ENCODE measurements around the gene TMEM231. TPM values are rescaled to one million over a fixed set of nuclear protein-coding genes. Genes with fewer than 3 reads are reported as not detected.
"Not testable (repeated sequence)": the region's sequence is repeated elsewhere in the genome, so short reads cannot be mapped to it uniquely, and the experiment has no call there.

The TMEM231 gene
- total RNA-seq, 1 donor, result 2.5 TPM

GRCh38 chr16:75550211-75550662, 5.8 kb downstream of the TMEM231 start:
- no peak overlapping the region for H3K4me3 ChIP-seq (ENCODE audit: low read length)
- no peaks in the 10 kb centered on the region for H3K27me3 ChIP-seq (ENCODE audit: insufficient read depth, low read length)
- H3K9me3 ChIP-seq (ENCODE audit: low read depth, low read length), result no peaks in the 10 kb centered on the region
- peaks cover 12% of the 10 kb centered on the region for H3K4me1 ChIP-seq (ENCODE audit: insufficient read depth, low read length)

- not testable (repeated sequence) for H3K4me3 ChIP-seq (ENCODE audit: low read length); H3K9me3 ChIP-seq (ENCODE audit: low read depth, low read length); H3K4me1 ChIP-seq (ENCODE audit: insufficient read depth, low read length); H3K27me3 ChIP-seq (ENCODE audit: insufficient read depth, low read length)
These were observed 7.6 kb downstream of the TMEM231 start for GRCh38 chr16:75548456-75548855.

GRCh38 chr16:75546293-75546692, 9.8 kb downstream of the TMEM231 start:
- Histone ChIP-seq H3K4me3 (ENCODE audit: low read length) (no peak overlapping the region), H3K27me3 (ENCODE audit: insufficient read depth, low read length) (no peaks in the 10 kb centered on the region), H3K4me1 (ENCODE audit: insufficient read depth, low read length) (peaks cover 9% of the 10 kb centered on the region), H3K9me3 (ENCODE audit: low read depth, low read length) (no peaks in the 10 kb centered on the region)

DNA sequence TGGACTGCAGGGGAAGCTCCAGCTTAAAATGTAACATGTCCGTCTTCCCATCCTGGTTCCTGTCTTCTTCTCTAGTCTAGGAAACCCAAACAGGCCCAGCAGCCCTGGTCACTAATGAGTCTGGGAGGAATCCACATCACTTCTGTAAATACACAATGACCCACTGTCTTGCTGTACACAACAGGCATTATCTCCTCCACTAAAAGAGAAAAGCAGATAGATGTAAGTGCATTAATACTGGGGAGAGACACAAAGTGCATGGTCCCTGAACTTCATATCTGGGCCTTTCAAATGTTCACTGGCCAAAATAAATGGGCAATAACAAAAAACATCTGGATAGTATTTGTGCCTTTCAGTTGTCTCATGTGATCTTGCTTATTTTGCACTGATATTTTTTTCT, 10.2 kb downstream of the TMEM231 start:
- H3K4me1 ChIP-seq (ENCODE audit: insufficient read depth, low read length); H3K4me3 ChIP-seq (ENCODE audit: low read length); H3K27me3 ChIP-seq (ENCODE audit: insufficient read depth, low read length); H3K9me3 ChIP-seq (ENCODE audit: low read depth, low read length): not testable (repeated sequence)

GRCh38 chr16:75542462-75542861, 13.6 kb downstream of the TMEM231 start:
- not testable (repeated sequence) for H3K27me3 ChIP-seq (ENCODE audit: insufficient read depth, low read length); H3K4me3 ChIP-seq (ENCODE audit: low read length); H3K4me1 ChIP-seq (ENCODE audit: insufficient read depth, low read length); H3K9me3 ChIP-seq (ENCODE audit: low read depth, low read length)

DNA sequence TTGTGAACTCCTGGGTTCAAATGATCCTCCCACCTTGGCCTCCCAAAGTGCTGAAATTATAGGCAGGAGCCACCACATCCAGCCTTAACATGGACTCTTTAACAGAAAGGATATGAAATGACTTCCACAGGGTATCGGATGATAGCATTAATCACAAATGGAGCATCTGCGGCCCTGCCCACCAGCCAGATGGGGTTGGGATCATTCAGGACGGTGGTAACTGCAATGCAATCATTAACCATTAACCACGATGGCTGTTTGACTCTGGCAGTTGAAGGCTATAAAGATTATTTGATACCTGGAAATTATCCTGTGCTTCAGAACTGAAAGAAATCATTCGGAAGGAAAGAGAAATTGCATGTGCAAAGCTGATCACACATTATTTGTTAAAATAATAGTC, 14.8 kb downstream of the TMEM231 start:
- Histone ChIP-seq H3K9me3 (ENCODE audit: low read depth, low read length) (no peaks in the 10 kb centered on the region), H3K4me1 (ENCODE audit: insufficient read depth, low read length) (no peaks in the 10 kb centered on the region), H3K27me3 (ENCODE audit: insufficient read depth, low read length) (no peaks in the 10 kb centered on the region), H3K4me3 (ENCODE audit: low read length) (no peak overlapping the region)

DNA sequence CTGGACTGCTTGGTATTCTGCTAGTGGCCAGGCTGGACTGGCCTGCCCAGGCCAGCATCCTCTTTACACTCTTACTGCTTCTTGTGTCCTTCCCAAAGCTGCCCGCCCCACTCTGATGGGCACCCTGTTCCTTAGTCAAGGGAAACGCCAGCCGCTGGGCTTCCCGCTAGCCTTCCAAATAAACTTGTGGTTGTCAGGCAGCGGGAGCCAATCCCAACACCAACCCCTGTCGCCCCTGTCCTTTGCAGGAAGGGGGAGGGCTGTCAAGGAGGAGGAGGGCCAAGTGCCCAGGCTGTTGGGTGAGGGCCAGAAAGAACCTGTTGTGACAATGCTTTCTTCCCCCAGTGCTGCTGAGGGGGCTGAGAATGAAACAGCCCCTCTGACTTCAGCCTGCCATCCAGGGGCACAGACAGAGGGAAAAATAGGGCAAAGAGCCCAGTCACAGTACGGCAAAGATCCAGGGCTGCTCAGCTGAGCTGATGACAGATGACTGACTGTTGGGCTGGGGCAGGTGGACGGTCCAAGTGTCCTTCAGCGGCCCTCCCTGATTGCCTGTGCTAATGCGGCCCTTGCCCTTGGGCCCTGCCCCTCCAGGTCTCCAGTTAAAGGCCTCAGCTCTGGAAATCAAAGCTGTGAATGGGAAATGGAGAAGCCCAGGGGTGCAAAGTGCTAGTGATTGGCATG, 17.0 kb downstream of the TMEM231 start:
- H3K27me3 ChIP-seq (ENCODE audit: insufficient read depth, low read length); H3K4me3 ChIP-seq (ENCODE audit: low read length); H3K4me1 ChIP-seq (ENCODE audit: insufficient read depth, low read length); H3K9me3 ChIP-seq (ENCODE audit: low read depth, low read length): not testable (repeated sequence)

DNA sequence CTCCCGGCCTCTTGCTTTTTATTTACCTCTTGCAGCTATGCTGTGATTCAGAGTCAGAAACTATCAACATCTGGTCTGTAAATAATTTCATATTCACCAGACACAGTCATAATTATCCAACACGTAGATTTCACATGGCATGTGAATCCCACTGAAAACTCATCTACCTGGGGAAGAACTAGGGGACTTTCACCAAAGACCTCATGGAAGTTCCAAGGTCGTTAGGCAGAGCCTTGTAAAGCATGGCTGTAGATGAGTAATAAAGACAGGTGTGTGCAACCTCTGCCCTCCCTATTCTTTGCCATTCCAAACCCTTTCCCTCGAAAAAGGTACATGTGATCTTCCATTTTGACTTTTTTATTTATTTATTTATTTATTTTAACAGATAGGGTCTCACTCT, 18.3 kb downstream of the TMEM231 start:
- no peaks in the 10 kb centered on the region for H3K4me1 ChIP-seq (ENCODE audit: insufficient read depth, low read length)
- H3K9me3 ChIP-seq (ENCODE audit: low read depth, low read length), result no peaks in the 10 kb centered on the region
- H3K4me3 ChIP-seq (ENCODE audit: low read length), result no peak overlapping the region
- H3K27me3 ChIP-seq (ENCODE audit: insufficient read depth, low read length), result no peaks in the 10 kb centered on the region

- Histone ChIP-seq H3K4me3 (ENCODE audit: low read length) (no peak within 1 kb of the TSS), H3K27me3 (ENCODE audit: insufficient read depth, low read length) (no peaks in the 10 kb centered on the region), H3K9me3 (ENCODE audit: low read depth, low read length) (no peaks in the 10 kb centered on the region), H3K4me1 (ENCODE audit: insufficient read depth, low read length) (no peaks in the 10 kb centered on the region)
These were observed 20.2 kb downstream of the TMEM231 start, which contains the start of gene CHST5 for GRCh38 chr16:75535901-75536300. TSS of gene CHST5 (minus strand) at chr16:75536108. CDS start at chr16:75530384, 5,724 bp downstream.

DNA sequence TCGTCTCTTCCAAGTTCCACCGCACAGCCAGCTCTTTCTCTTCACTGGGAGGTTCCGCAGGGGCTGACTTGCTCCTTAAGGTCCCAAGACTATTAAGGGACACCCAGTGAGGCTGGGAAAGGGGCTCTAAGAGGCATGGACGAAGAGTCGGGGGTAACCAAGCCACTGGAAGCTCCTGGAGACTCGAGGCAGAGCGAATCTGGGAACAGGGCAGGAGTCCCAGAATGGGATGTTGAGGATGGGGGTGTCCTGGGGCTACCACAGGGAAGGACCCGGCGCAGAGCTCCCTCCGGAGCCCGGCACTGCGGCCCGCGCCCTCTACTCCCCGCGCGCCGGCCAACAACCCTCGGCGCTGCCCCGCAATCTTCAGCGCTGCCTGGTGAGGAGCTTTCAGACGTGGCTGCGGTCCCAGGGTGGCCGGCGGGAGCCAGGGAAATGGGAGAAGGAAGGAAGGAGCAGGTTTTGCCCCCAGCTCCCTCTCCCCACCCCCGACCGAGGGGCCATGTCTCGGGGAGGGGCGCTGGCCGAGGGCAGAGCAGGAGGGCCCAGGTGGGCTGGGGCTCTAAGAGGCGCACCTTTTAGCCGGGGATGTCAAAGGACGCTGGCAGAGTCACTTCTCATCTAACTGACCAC, 20.7 kb downstream of the TMEM231 start:
- Histone ChIP-seq H3K4me1 (ENCODE audit: insufficient read depth, low read length) (no peaks in the 10 kb centered on the region), H3K9me3 (ENCODE audit: low read depth, low read length) (no peaks in the 10 kb centered on the region), H3K27me3 (ENCODE audit: insufficient read depth, low read length) (no peaks in the 10 kb centered on the region)

DNA sequence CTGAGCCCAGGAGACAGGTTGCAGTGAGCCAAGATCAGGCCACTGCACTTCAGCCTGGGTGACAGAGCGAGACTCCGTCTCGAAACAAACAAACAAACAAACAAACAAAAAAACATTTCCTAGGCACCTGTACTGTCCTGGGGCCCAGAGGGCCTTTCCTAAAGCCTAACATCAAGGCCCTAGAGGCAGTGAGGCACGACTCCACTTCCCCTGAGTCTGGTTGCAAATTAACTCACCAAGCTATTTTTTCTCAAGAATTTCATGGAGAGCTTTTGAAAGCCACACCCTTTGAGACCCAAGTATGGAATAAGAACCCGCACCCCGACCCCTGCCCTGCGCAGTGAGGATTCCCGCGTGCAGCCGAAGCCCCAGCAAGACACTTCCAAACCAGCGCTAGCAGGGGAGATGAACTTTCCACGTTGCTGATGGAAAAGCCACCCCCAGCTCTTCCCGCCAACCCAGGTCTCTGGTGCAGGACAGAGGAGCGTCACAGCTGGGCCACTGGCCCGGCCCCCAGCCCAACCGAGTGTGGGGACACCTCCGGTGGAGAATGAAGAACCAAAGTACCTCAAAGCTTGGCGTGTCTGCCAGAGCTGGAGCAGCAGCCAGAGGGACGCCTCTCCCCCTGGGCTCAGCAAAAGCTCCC, 21.4 kb downstream of the TMEM231 start:
- Histone ChIP-seq H3K4me1 (ENCODE audit: insufficient read depth, low read length) (no peaks in the 10 kb centered on the region), H3K4me3 (ENCODE audit: low read length) (no peak overlapping the region), H3K27me3 (ENCODE audit: insufficient read depth, low read length) (no peaks in the 10 kb centered on the region), H3K9me3 (ENCODE audit: low read depth, low read length) (no peaks in the 10 kb centered on the region)

More for the DNA sequence above, 20.7 kb downstream of the TMEM231 start:
- H3K4me3 ChIP-seq (ENCODE audit: low read length), result no peak overlapping the region

- Histone ChIP-seq H3K4me3 (ENCODE audit: low read length) (no peak overlapping the region), H3K27me3 (ENCODE audit: insufficient read depth, low read length) (no peaks in the 10 kb centered on the region), H3K9me3 (ENCODE audit: low read depth, low read length) (no peaks in the 10 kb centered on the region), H3K4me1 (ENCODE audit: insufficient read depth, low read length) (no peaks in the 10 kb centered on the region)
These were observed 23.3 kb downstream of the TMEM231 start for GRCh38 chr16:75532791-75533190.

GRCh38 chr16:75532142-75532765, 23.8 kb downstream of the TMEM231 start:
- no peak overlapping the region for H3K4me3 ChIP-seq (ENCODE audit: low read length)
- H3K4me1 ChIP-seq (ENCODE audit: insufficient read depth, low read length), result no peaks in the 10 kb centered on the region
- no peaks in the 10 kb centered on the region for H3K27me3 ChIP-seq (ENCODE audit: insufficient read depth, low read length)
- H3K9me3 ChIP-seq (ENCODE audit: low read depth, low read length), result no peaks in the 10 kb centered on the region

DNA sequence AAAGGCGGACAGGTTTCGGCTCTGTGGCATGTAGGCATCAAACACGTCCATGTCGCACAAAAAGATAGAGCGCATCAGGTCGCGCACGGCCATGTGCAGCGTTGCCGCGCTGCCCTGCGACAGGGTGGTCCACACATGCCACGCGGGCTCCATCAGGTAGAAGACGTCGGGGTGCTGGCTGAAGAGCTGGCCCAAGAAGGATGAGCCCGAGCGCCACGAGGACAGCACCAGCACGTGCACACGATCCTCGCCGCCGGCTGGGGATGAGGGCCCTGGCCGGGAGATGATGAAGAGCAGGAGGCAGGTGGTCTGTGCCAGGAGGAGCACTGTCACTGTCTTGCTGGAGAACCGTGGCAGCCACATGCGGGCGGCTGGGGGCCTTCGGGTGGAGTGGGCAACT, 26.1 kb downstream of the TMEM231 start:
- no peaks in the 10 kb centered on the region for H3K27me3 ChIP-seq (ENCODE audit: insufficient read depth, low read length)
- H3K9me3 ChIP-seq (ENCODE audit: low read depth, low read length), result no peaks in the 10 kb centered on the region
- no peak overlapping the region for H3K4me3 ChIP-seq (ENCODE audit: low read length)
- H3K4me1 ChIP-seq (ENCODE audit: insufficient read depth, low read length), result no peaks in the 10 kb centered on the region
